A673 (cell line): ENCODE results near the gene MAML3.

Source experiments
- EZH2 ChIP-seq: fragments of 200-600 bp; sonication (generic); IDR thresholded peaks from 2 replicates; pipeline ENCODE4 v1.6.1; 2017; ENCODE audit warnings: borderline replicate concordance, low read depth, mild to moderate bottlenecking, mixed read lengths, antibody characterized with exemption, low read length; ENCODE audit not compliant: poor library complexity, severe bottlenecking
- TF ChIP-seq, protein P1 (sequence below): fragments of 300-800, 200-600 bp; sonication (generic); conservative IDR thresholded peaks from 2 replicates; pipeline ENCODE4 v1.5.1; 2017; ENCODE audit warnings: low read depth, mild to moderate bottlenecking, antibody characterized with exemption, low read length, moderate library complexity, mixed read lengths

DNA sequence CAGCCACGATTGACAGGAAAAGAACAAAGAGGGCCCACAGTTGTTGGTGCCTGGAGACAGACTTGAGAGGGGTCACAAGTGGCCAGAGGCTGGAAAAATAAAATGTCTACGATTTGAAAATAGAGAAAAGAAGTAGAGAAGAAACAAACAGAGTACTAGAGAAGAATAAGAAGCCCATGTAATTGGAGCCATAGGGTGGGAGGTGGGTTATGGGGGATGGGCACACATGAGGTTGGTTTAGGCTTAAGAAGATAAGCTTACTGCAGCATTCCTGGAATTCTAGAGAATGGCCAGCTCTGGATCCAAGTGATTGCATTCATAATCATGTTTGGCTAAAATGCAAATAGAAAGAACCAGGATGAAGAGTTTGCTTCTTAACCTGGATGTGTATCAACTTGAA is 210.7 kb downstream of the MAML3 start:
- no peak for TF ChIP-seq EZH2
- TF ChIP-seq, protein P1, sequence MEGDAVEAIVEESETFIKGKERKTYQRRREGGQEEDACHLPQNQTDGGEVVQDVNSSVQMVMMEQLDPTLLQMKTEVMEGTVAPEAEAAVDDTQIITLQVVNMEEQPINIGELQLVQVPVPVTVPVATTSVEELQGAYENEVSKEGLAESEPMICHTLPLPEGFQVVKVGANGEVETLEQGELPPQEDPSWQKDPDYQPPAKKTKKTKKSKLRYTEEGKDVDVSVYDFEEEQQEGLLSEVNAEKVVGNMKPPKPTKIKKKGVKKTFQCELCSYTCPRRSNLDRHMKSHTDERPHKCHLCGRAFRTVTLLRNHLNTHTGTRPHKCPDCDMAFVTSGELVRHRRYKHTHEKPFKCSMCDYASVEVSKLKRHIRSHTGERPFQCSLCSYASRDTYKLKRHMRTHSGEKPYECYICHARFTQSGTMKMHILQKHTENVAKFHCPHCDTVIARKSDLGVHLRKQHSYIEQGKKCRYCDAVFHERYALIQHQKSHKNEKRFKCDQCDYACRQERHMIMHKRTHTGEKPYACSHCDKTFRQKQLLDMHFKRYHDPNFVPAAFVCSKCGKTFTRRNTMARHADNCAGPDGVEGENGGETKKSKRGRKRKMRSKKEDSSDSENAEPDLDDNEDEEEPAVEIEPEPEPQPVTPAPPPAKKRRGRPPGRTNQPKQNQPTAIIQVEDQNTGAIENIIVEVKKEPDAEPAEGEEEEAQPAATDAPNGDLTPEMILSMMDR, result no peak
